ENCODE results near the gene LCP2.

Gene LCP2

GRCh38 chr5:170211575-170212334 is 85.8 kb downstream of the LCP2 start:
- DNase-seq: no peak

DNA sequence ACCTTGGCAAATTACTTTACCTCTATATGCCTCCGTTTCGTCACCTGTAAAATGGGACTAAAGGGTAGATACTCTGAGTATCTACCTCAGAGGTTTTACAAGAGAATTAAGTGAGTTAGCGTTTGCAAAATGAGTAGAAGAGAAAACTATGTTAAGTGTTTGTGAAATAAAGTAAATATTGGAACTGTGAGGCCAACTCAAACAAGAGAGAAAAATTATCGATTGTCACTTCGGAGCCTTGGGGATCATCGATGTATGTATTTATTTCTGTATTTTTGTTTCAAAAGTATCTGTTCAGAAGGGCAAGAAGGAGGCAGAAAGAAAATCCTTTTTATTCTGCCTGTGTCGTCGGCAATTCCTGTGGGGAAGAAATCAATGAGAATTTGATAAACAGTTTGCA is 90.6 kb downstream of the LCP2 start:
- DNase-seq: no peak

GRCh38 chr5:170206216-170206615 is 91.4 kb downstream of the LCP2 start:
- DNase-seq: no peak

GRCh38 chr5:170204202-170204601 is 93.4 kb downstream of the LCP2 start:
- DNase-seq: no peak

DNA sequence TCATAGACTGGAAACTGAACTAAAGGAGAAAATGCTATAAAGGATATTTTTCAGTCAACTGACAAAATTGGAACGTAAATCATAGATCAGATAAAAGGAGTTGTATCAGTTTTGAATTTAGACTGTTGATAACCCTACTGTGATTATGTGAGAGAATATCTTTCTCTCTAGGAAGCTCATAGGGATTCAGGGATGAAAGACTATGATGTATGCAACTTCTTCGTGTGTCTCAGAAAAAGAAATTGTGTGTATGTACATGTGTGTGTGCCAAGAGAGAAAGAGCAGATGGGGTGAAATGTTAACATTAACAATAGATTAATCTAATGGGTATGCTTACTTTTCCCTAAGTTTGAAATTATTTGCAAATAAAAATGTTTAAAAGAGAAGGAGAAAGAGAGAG is 95.5 kb downstream of the LCP2 start:
- DNase-seq: no peak

DNA sequence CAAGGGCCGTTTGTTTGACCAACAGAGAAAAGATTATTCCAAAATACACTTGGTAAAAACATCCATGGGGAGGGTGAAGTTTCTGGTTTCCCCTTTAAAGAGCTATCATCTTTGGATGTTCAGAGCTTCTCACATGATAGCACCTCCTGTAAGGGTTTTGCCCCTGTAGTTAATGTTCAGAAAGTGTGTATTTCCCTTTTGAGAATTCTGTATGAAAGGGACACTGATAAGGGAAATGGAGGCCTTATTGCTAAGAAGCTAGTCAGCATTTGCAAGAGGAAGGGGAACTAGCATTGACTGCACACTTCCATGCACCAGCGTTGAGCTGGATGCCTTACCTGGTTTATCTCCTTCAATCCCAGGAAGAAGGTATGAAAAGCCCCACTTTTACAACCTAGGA is 96.3 kb downstream of the LCP2 start:
- DNase-seq: no peak

GRCh38 chr5:170200876-170201275 is 96.7 kb downstream of the LCP2 start:
- DNase-seq: no peak

Data from stimulated activated naive CD4-positive, alpha-beta T cell (primary cell).